Right ventricle myocardium inferior (tissue), 1 donor: ENCODE results near the gene KRTAP5-1. TPM values are rescaled to one million over a fixed set of nuclear protein-coding genes. Genes with fewer than 3 reads are reported as not detected.
A peak's percentile ranks its signal among the peaks of the same experiment; 100 is the strongest.
"Not testable (repeated sequence)": the region's sequence is repeated elsewhere in the genome, so short reads cannot be mapped to it uniquely, and the experiment has no call there.

Experiments used
- ATAC-seq: fragments of 200-7000 bp; cut with Tn5 transposase; one replicate; pipeline ENCODE4 v1.9.1; 2020; ENCODE audit warnings: mild to moderate bottlenecking, moderate library complexity
- DNase-seq: peaks from one replicate; pipeline ENCODE4 v3.0.0; 2021; ENCODE audit errors: missing footprints
- intact Hi-C: fragments of 100-400 bp; cut with DNase I; formaldehyde crosslinking; loops from one replicate; pipeline ENCODE4 v1.11.0; 2022
- long read RNA-seq: library from polyadenylated mRNA; unstranded; transcript quantifications from one replicate; pipeline ENCODE4 v2.0.0, GENCODE V29; 2021
- total RNA-seq: library from RNA; stranded (reverse); fragmentation: NEBNext Ultra II Directional; extraction: Animal tissue kit (Norgen Biotek cat#: 25700); gene quantifications from one replicate; pipeline ENCODE4 v1.2.1, GENCODE V29; 2021
- donor health status: DM: no; HTN: yes; CAD: no; lungs with severe emphysema.

KRTAP5-1 gene
- not detected for total RNA-seq
- long read RNA-seq = 0 reads

- DNase-seq, intact Hi-C loops, ATAC-seq: not testable (repeated sequence)
These were observed at the start of gene KRTAP5-1 for GRCh38 chr11:1584661-1585370. KRTAP5-1 (minus strand) TSS chr11:1585283; CDS start chr11:1585249, 34 bp downstream.

GRCh38 chr11:1633864-1634263, 48.8 kb upstream of the KRTAP5-1 start:
- intact Hi-C loops = no loop called here
- DNase-seq = no peak

GRCh38 chr11:1632053-1632714, 47.1 kb upstream of the KRTAP5-1 start:
- DNase-seq (no peak), ATAC-seq (no peak)
- intact Hi-C loops = no loop called here

More at GRCh38 chr11:1633864-1634263, 48.8 kb upstream of the KRTAP5-1 start:
- no peak for ATAC-seq

GRCh38 chr11:1631066-1631568, 46.0 kb upstream of the KRTAP5-1 start:
- intact Hi-C loops = no loop called here
- peak; percentile 33 for DNase-seq
- ATAC-seq = no peak

- DNase-seq (no peak), ATAC-seq (no peak)
- intact Hi-C loops = no loop called here
These were observed 45.2 kb upstream of the KRTAP5-1 start for GRCh38 chr11:1630271-1630670.

GRCh38 chr11:1629326-1630185, 44.5 kb upstream of the KRTAP5-1 start, which contains the start of gene KRTAP5-5:
KRTAP5-5 (plus strand) TSS chr11:1629775; CDS start chr11:1629841, 66 bp downstream.
- no peak for ATAC-seq
- intact Hi-C loops = loop anchor here (2.0 kb wide), 1 partner anchor 35 kb away; no protein-coding TSS in a partner anchor
- peak; percentile 17 for DNase-seq

- DNase-seq (peak; percentile 76), ATAC-seq (peak; percentile 79)
- intact Hi-C loops = loop anchor here (1.0 to 2.0 kb wide), 2 partner anchors 34 to 82 kb away; no protein-coding TSS in a partner anchor
These were observed 43.6 kb upstream of the KRTAP5-1 start for GRCh38 chr11:1628506-1629325.

GRCh38 chr11:1625541-1625940, 40.5 kb upstream of the KRTAP5-1 start:
- ATAC-seq (no peak), DNase-seq (peak; percentile 46)
- intact Hi-C loops = no loop called here

GRCh38 chr11:1624621-1625020, 39.5 kb upstream of the KRTAP5-1 start:
- DNase-seq (peak; percentile 26), ATAC-seq (no peak)
- intact Hi-C loops = no loop called here

- intact Hi-C loops = no loop called here
- ATAC-seq = no peak
- peak; percentile 33 for DNase-seq
These were observed 38.6 kb upstream of the KRTAP5-1 start for GRCh38 chr11:1623716-1624115.

GRCh38 chr11:1622086-1622485, 37.0 kb upstream of the KRTAP5-1 start, which contains the start of gene KRTAP5-4:
KRTAP5-4 (minus strand) TSS chr11:1622138; CDS start chr11:1622093, 45 bp downstream.
- DNase-seq = no peak
- intact Hi-C loops = no loop called here
- no peak for ATAC-seq

- no peak for DNase-seq
- no peak for ATAC-seq
- intact Hi-C loops = no loop called here
These were observed 34.4 kb upstream of the KRTAP5-1 start for GRCh38 chr11:1619449-1619848.

- DNase-seq = no peak
- intact Hi-C loops = no loop called here
- no peak for ATAC-seq
These were observed 33.1 kb upstream of the KRTAP5-1 start for GRCh38 chr11:1618231-1618630.

GRCh38 chr11:1608363-1608762, 23.3 kb upstream of the KRTAP5-1 start, which contains the start of gene KRTAP5-3:
KRTAP5-3 (minus strand) TSS chr11:1608463; CDS start chr11:1608385, 78 bp downstream.
- ATAC-seq = no peak
- intact Hi-C loops = no loop called here
- DNase-seq = no peak

GRCh38 chr11:1607901-1608300, 22.8 kb upstream of the KRTAP5-1 start:
- intact Hi-C loops, DNase-seq, ATAC-seq: not testable (repeated sequence)

- DNase-seq, intact Hi-C loops, ATAC-seq: not testable (repeated sequence)
These were observed 22.2 kb upstream of the KRTAP5-1 start for GRCh38 chr11:1607156-1607845.

- DNase-seq, intact Hi-C loops, ATAC-seq: not testable (repeated sequence)
These were observed 20.8 kb upstream of the KRTAP5-1 start for GRCh38 chr11:1605923-1606322.
